HepG2 (cell line): ENCODE data around the gene CD207. TPM values are rescaled to one million over a fixed set of nuclear protein-coding genes. Genes with fewer than 3 reads are reported as not detected.

Experiments
- AGO2 ChIP-seq: fragments of 200-400 bp; formaldehyde crosslinking; optimal IDR thresholded peaks from 2 replicates; pipeline ENCODE3; 2017; ENCODE audit warnings: mild to moderate bottlenecking, low read depth, low read length, moderate library complexity
- ARNT ChIP-seq: fragments of 450-650 bp; IDR thresholded peaks from 2 replicates; pipeline ENCODE4 v1.6.1; 2017
- ELF3 ChIP-seq: IDR thresholded peaks from 2 replicates; pipeline ENCODE4 v1.6.1; 2016; ENCODE audit warnings: missing genetic modification reagents, missing compliant biosample characterization
- FOXA3 ChIP-seq: IDR thresholded peaks from 2 replicates; pipeline ENCODE4 v1.6.1; 2016; ENCODE audit warnings: missing genetic modification reagents, missing compliant biosample characterization
- FOXJ3 ChIP-seq: sonication (generic); formaldehyde crosslinking; IDR thresholded peaks from 2 replicates; pipeline ENCODE4 v1.4.0; 2020; ENCODE audit warnings: missing genetic modification reagents, mild to moderate bottlenecking, borderline replicate concordance
- HMG20A ChIP-seq: IDR thresholded peaks from 2 replicates; pipeline ENCODE4 v1.6.1; 2016; ENCODE audit warnings: borderline replicate concordance
- JUNB ChIP-seq: sonication (generic); formaldehyde crosslinking; IDR thresholded peaks from 2 replicates; pipeline ENCODE4 v1.8.0; 2022; ENCODE audit warnings: missing genetic modification reagents, mild to moderate bottlenecking, borderline replicate concordance
- KAT8 ChIP-seq: IDR thresholded peaks from 2 replicates; pipeline ENCODE4 v1.6.1; 2016; ENCODE audit warnings: missing genetic modification reagents, missing compliant biosample characterization
- MAZ ChIP-seq, 2 experiments: sonication (generic) in 1 of 2; formaldehyde crosslinking in 1 of 2; IDR thresholded peaks; 2 replicates each; pipeline versions ENCODE4 v1.5.0 to v1.6.1; 2012 to 2020; ENCODE audit warnings: low read depth in 2 of 2, mild to moderate bottlenecking in 2 of 2, borderline replicate concordance in 1 of 2, improper control_type of control experiment in 1 of 2, low read length in 1 of 2, missing genetic modification reagents in 1 of 2, moderate library complexity in 1 of 2
- MIER3 ChIP-seq: IDR thresholded peaks from 2 replicates; pipeline ENCODE4 v1.6.1; 2016; ENCODE audit warnings: missing compliant biosample characterization, borderline replicate concordance
- MIXL1 ChIP-seq: IDR thresholded peaks from 2 replicates; pipeline ENCODE4 v1.6.1; 2016
- MXD1 ChIP-seq: sonication (generic); formaldehyde crosslinking; IDR thresholded peaks from 2 replicates; pipeline ENCODE4 v1.4.0; 2020; ENCODE audit warnings: mild to moderate bottlenecking, missing genetic modification reagents
- NCOA2 ChIP-seq: sonication (generic); formaldehyde crosslinking; IDR thresholded peaks from 2 replicates; pipeline ENCODE4 v1.8.0; 2022; ENCODE audit warnings: inconsistent platforms
- NR2C2 ChIP-seq: sonication (generic); formaldehyde crosslinking; IDR thresholded peaks from 2 replicates; pipeline ENCODE4 v1.4.0; 2020; ENCODE audit warnings: missing genetic modification reagents, mild to moderate bottlenecking, moderate library complexity, borderline replicate concordance
- NR2F1 ChIP-seq, 2 experiments: fragments of 450-650 bp in 1 of 2; formaldehyde crosslinking in 1 of 2; IDR thresholded peaks; 2 replicates each; pipeline versions ENCODE4 v1.5.0 to v1.6.1; 2016 to 2020; ENCODE audit warnings: mild to moderate bottlenecking in 1 of 2, missing compliant biosample characterization in 1 of 2, missing genetic modification reagents in 1 of 2, moderate library complexity in 1 of 2
- RFX5 ChIP-seq: IDR thresholded peaks from 2 replicates; pipeline ENCODE4 v1.6.1; 2011; ENCODE audit warnings: low read depth, low read length, improper control_type of control experiment
- SRSF1 ChIP-seq: fragments of 200-400 bp; formaldehyde crosslinking; optimal IDR thresholded peaks from 2 replicates; pipeline ENCODE3; 2017; ENCODE audit warnings: mild to moderate bottlenecking, low read depth, low read length, moderate library complexity
- UBTF ChIP-seq: sonication (generic); formaldehyde crosslinking; IDR thresholded peaks from 2 replicates; pipeline ENCODE4 v1.4.0; 2020; ENCODE audit warnings: mild to moderate bottlenecking, missing genetic modification reagents
- ZBTB44 ChIP-seq: sonication (generic); formaldehyde crosslinking; IDR thresholded peaks from 2 replicates; pipeline ENCODE4 v1.4.0; 2020; ENCODE audit warnings: missing genetic modification reagents
- ZNF121 ChIP-seq: sonication (generic); formaldehyde crosslinking; IDR thresholded peaks from 2 replicates; pipeline ENCODE4 v1.5.0; 2020; ENCODE audit warnings: mild to moderate bottlenecking, missing genetic modification reagents
- ZNF205 ChIP-seq: IDR thresholded peaks from 2 replicates; pipeline ENCODE4 v1.6.1; 2018; ENCODE audit warnings: missing biosample characterization, missing genetic modification reagents
- ZNF34 ChIP-seq: sonication (generic); formaldehyde crosslinking; IDR thresholded peaks from 2 replicates; pipeline ENCODE4 v1.4.0; 2020; ENCODE audit warnings: mild to moderate bottlenecking, missing genetic modification reagents, borderline replicate concordance
- ZNF563 ChIP-seq: sonication (generic); formaldehyde crosslinking; IDR thresholded peaks from 2 replicates; pipeline ENCODE4 v1.8.0; 2022; ENCODE audit warnings: mild to moderate bottlenecking, moderate library complexity, missing genetic modification reagents
- ZNF577 ChIP-seq: sonication (generic); formaldehyde crosslinking; IDR thresholded peaks from 2 replicates; pipeline ENCODE4 v1.4.0; 2020; ENCODE audit warnings: mild to moderate bottlenecking, low read depth, missing genetic modification reagents, borderline replicate concordance
- polyA plus RNA-seq, 8 experiments: library from polyadenylated mRNA; depleted of rRNA in 3 of 8; stranded (reverse) in 7 of 8; unstranded in 1 of 8; fragments of >200 nt; fragmentation: Illumina TruSeq in 4 of 8; extraction: Trizol in 4 of 8; gene quantifications; 2 replicates each; pipeline versions ENCODE4 v1.2.1 to v1.2.3, GENCODE V29; 2011 to 2016; ENCODE audit warnings: low read depth in 4 of 8, missing spikeins in 1 of 8, mixed read lengths in 1 of 8; ENCODE audit not compliant: insufficient read depth in 1 of 8
- total RNA-seq, 5 experiments: library from RNA; depleted of rRNA; stranded (reverse); fragments of >200 nt; fragmentation: Illumina TruSeq; extraction: Trizol; gene quantifications; 2 replicates each; pipeline ENCODE4 v1.2.3, GENCODE V29; 2016; ENCODE audit warnings: low read depth in 1 of 5
- TF ChIP-seq, protein P1 (sequence below): sonication (generic); formaldehyde crosslinking; IDR thresholded peaks from 2 replicates; pipeline ENCODE4 v1.8.0; 2022; ENCODE audit warnings: missing genetic modification reagents, mild to moderate bottlenecking, borderline replicate concordance

CD207 gene
- total and polyA plus RNA-seq, 2 of the 13 experiments (the other 11 are each of a cell fraction or from before 2014, with no cell fraction given), result 0.09 to 0.15 TPM

DNA sequence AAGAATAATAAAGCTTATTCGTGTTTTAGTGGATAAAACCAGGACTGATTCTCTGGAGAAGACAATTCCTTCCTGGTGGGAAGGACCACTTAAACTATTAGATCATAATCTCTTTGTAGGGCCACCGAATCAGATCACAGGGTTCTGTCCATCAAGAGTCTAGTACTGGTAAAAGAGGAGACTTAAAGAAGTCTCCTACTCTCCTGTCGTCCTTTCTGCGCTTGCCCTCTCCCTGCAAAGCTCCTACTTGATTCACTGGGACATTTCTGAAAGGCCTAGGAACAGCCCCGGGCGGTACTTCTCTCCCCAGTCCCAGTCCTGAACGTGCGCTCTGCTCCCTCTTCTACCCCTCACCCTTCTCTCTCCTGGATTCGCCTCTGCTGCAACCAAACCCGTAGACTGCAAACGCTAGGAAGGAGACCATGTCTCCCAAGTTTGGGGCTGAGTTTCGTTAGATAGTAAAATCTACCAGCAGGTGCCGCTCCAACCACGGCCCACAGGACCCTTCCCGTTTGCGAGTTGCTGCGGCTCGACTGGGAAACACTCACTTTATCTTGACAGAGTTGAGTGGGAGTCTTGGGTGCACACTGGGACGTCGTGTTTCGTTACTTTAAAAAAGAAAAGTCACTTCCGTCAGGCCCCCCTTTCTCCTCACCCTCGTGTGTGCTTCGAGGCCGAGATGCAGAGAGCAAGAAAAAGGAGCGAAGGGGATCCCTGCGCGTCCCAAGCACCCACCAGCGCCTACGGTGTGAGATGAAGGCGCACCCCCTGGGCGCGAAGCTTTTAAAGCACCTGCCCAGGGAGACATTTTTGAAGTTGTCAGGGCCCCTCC lies 46.1 kb downstream of the CD207 start (continued):
- no peak for TF ChIP-seq FOXJ3 (CRISPR knock-in tag)
- TF ChIP-seq KAT8 (CRISPR knock-in tag), result peak; percentile 54; the same call in 1 of the 2 replicates
- TF ChIP-seq ZNF563 (CRISPR knock-in tag), result 0 out of 2 replicates have a peak, but pooled peaks have one; percentile 24
- TF ChIP-seq ELF3 (CRISPR knock-in tag), result peak; percentile 63
- TF ChIP-seq, protein P1, sequence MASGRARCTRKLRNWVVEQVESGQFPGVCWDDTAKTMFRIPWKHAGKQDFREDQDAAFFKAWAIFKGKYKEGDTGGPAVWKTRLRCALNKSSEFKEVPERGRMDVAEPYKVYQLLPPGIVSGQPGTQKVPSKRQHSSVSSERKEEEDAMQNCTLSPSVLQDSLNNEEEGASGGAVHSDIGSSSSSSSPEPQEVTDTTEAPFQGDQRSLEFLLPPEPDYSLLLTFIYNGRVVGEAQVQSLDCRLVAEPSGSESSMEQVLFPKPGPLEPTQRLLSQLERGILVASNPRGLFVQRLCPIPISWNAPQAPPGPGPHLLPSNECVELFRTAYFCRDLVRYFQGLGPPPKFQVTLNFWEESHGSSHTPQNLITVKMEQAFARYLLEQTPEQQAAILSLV, result no peak
- TF ChIP-seq ZBTB44 (CRISPR knock-in tag), result no peak
- 0 out of 2 replicates have a peak, but pooled peaks have one; percentile 74 for TF ChIP-seq MIER3 (CRISPR knock-in tag)
- TF ChIP-seq MIXL1 (CRISPR knock-in tag), result peak; percentile 39; the same call in 1 of the 2 replicates
- TF ChIP-seq ZNF205 (CRISPR knock-in tag), result 0 out of 2 replicates have a peak, but pooled peaks have one; percentile 20
- TF ChIP-seq UBTF, result 0 out of 2 replicates have a peak, but pooled peaks have one; percentile 34
- no peak for TF ChIP-seq ZNF34 (CRISPR knock-in tag)
- no peak for TF ChIP-seq HMG20A (CRISPR knock-in tag)
- TF ChIP-seq AGO2, result no peak
- TF ChIP-seq RFX5, result no peak
- TF ChIP-seq NR2F1 (CRISPR knock-in tag; IDR thresholded peaks at IDR 0.05), result no peak
- TF ChIP-seq ZNF577 (CRISPR knock-in tag), result no peak
- TF ChIP-seq NCOA2 (CRISPR knock-in tag), result peak; percentile 37; the same call in 1 of the 2 replicates
- TF ChIP-seq JUNB (CRISPR knock-in tag), result no peak
- peak; percentile 43 for TF ChIP-seq FOXA3 (CRISPR knock-in tag)
- TF ChIP-seq ARNT, result no peak
- no peak for TF ChIP-seq NR2C2 (CRISPR knock-in tag)
- no peak for TF ChIP-seq MAZ (IDR thresholded peaks at IDR 0.05; ENCODE audit: borderline replicate concordance, low read depth, low read length)
- TF ChIP-seq MAZ (CRISPR knock-in tag; IDR thresholded peaks at IDR 0.05; ENCODE audit: low read depth), result 0 out of 2 replicates have a peak, but pooled peaks have one; percentile 37
- no peak for TF ChIP-seq MXD1 (CRISPR knock-in tag)
- no peak for TF ChIP-seq SRSF1
- TF ChIP-seq ZNF121, result no peak
